T-helper 17 cell (primary cell): ENCODE measurements around the gene AHCYL1. TPM values are rescaled to one million over a fixed set of nuclear protein-coding genes. Genes with fewer than 3 reads are reported as not detected.

ENCODE experiments used
- ATAC-seq: fragments of 150-1000 bp; cut with Tn5 transposase; 2 replicates; pipeline ENCODE4 v1.10.0; 2021; ENCODE audit warnings: mild to moderate bottlenecking, moderate library complexity
- DNase-seq, 3 donors: peaks; one replicate each; pipeline versions ENCODE4 v3.0.0 to v3.0.0-alpha.2; 2020 to 2021
- H3K9me3 ChIP-seq: one replicate; pipeline ENCODE4 v1.7.0; 2013; ENCODE audit warnings: low read length, mild to moderate bottlenecking; ENCODE audit not compliant: control insufficient read depth, poor library complexity, severe bottlenecking
- H3K27ac Mint-ChIP-seq: one replicate; pipeline ENCODE4 v1.8.0; 2022; ENCODE audit warnings: mild to moderate bottlenecking, moderate library complexity, mixed read lengths
- H3K27me3 Mint-ChIP-seq: one replicate; pipeline ENCODE4 v1.8.0; 2022; ENCODE audit warnings: mixed read lengths
- H3K36me3 Mint-ChIP-seq: one replicate; pipeline ENCODE4 v1.8.0; 2022; ENCODE audit warnings: low read depth, mixed read lengths
- H3K4me1 Mint-ChIP-seq: one replicate; pipeline ENCODE4 v1.8.0; 2022; ENCODE audit warnings: mild to moderate bottlenecking, mixed read lengths
- H3K4me3 Mint-ChIP-seq: one replicate; pipeline ENCODE4 v1.8.0; 2022; ENCODE audit warnings: mild to moderate bottlenecking, moderate library complexity, mixed read lengths
- total RNA-seq, 4 donors: library from RNA in 2 of 4; stranded (reverse) in 2 of 4; gene quantifications; one replicate each; pipeline ENCODE4 v1.2.3 and lab custom pipeline; 2022 to 2026

The AHCYL1 gene
- total RNA-seq, 2 donors from 2014 or later = 16.5 to 21.3 TPM

GRCh38 chr1:110056776-110057175 lies 72.2 kb downstream of the AHCYL1 start:
- H3K36me3 Mint-ChIP-seq = peaks cover 10% of the 10 kb centered on the region
- ATAC-seq (no peak), DNase-seq (no peak)
- H3K27me3 Mint-ChIP-seq = no peaks in the 10 kb centered on the region
- H3K27ac Mint-ChIP-seq = peak overlapping the region; percentile 34
- peaks cover 10% of the 10 kb centered on the region for H3K4me1 Mint-ChIP-seq
- no peaks in the 10 kb centered on the region for H3K9me3 ChIP-seq
- H3K4me3 Mint-ChIP-seq = no peak overlapping the region

DNA sequence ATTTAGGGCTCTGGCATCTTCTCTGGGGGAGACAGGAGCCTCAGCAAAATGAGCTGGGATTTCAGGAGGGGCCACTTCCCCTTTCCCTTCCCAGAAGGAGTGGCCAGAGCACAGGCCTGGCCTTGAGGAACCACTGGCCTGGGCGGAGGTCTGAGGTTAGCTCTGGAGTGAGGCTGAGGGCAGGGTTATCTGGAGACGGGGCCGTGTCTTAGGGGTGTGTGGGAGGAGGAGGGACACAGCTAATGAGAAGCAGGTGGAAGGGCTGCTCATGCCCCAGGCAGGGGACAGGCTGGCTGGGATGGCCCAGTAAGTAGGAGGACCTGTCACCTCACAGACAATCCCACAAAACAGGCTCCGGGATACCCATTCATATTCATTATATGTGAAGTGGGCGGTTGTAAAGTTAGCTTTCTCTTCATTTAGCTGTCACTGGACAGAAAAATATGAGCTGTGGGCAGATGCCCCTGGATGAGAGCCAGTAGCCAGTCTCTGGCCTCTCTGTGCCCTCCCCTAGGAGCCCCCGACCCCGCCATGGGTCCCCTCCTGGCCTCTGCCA lies 73.5 kb downstream of the AHCYL1 start:
- Mint-ChIP-seq H3K27ac (no peak overlapping the region), H3K36me3 (peaks cover 8% of the 10 kb centered on the region)

GRCh38 chr1:110058591-110058990 lies 74.0 kb downstream of the AHCYL1 start:
- H3K9me3 ChIP-seq = no peaks in the 10 kb centered on the region
- Mint-ChIP-seq H3K27ac (no peak overlapping the region), H3K4me3 (no peak overlapping the region), H3K4me1 (peaks cover 10% of the 10 kb centered on the region), H3K27me3 (no peaks in the 10 kb centered on the region), H3K36me3 (peaks cover 8% of the 10 kb centered on the region)
- ATAC-seq (no peak), DNase-seq (no peak)

More for the DNA sequence above, 73.5 kb downstream of the AHCYL1 start:
- H3K9me3 ChIP-seq = no peaks in the 10 kb centered on the region
- Mint-ChIP-seq H3K27me3 (no peaks in the 10 kb centered on the region), H3K4me3 (no peak overlapping the region), H3K4me1 (peaks cover 10% of the 10 kb centered on the region)
- no peak for DNase-seq
- ATAC-seq = no peak

DNA sequence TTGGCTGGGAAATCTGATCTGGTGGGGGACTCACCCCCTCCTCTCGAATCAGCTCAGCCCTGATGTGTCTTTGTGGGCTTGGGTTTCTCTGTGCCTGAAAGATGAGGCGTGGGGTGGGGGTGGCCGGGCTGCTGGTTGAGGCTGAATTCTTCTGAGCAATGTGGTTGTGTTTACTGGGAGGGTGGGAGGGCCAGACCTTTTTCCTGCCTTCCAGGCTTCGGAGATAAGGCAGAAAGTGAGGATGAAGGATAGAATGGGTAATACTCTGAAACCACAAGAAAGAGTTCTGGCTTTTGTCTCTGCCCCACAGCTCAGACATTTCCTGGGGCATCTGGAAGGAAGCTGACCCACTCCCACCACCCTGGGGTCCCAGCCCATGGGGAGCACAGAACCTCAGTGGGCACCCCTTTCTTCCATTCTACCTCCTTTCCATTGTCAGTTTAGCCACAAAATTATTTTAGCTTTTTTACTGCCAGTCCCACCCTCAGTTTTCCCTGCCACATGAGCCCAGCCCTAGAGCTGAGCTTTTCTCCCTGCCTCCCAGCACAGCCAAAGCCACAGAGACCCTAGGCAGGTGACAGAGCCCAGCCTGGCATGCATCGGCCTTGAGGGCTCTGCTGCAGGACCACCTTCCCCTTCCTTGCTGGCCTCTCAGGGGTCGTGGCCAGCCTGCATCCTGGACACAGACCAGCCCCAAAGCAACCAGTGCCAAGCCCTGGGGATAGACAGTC lies 74.7 kb downstream of the AHCYL1 start:
- Mint-ChIP-seq H3K27ac (no peak overlapping the region), H3K27me3 (peaks cover 5% of the 10 kb centered on the region), H3K4me3 (no peak overlapping the region), H3K36me3 (peaks cover 5% of the 10 kb centered on the region), H3K4me1 (peaks cover 8% of the 10 kb centered on the region)
- DNase-seq (no peak), ATAC-seq (no peak)
- H3K9me3 ChIP-seq = no peaks in the 10 kb centered on the region

GRCh38 chr1:110060034-110060661 lies 75.6 kb downstream of the AHCYL1 start:
- H3K27ac Mint-ChIP-seq = no peak overlapping the region
- H3K36me3 Mint-ChIP-seq = peaks cover 5% of the 10 kb centered on the region
- no peak overlapping the region for H3K4me3 Mint-ChIP-seq
- H3K27me3 Mint-ChIP-seq = peaks cover 11% of the 10 kb centered on the region
- H3K9me3 ChIP-seq = no peaks in the 10 kb centered on the region
- peaks cover 8% of the 10 kb centered on the region for H3K4me1 Mint-ChIP-seq
- DNase-seq = peak; percentile 50 to 72 (median 60)
- peak; percentile 84 for ATAC-seq

GRCh38 chr1:110060662-110061060 lies 76.1 kb downstream of the AHCYL1 start:
- ATAC-seq = no peak
- no peaks in the 10 kb centered on the region for H3K9me3 ChIP-seq
- Mint-ChIP-seq H3K27ac (no peak overlapping the region), H3K27me3 (peaks cover 11% of the 10 kb centered on the region), H3K4me3 (no peak overlapping the region), H3K36me3 (peaks cover 5% of the 10 kb centered on the region), H3K4me1 (peaks cover 8% of the 10 kb centered on the region)
- no peak for DNase-seq

- Mint-ChIP-seq H3K27ac (no peak overlapping the region), H3K36me3 (peaks cover 5% of the 10 kb centered on the region), H3K27me3 (peaks cover 18% of the 10 kb centered on the region), H3K4me3 (no peak overlapping the region), H3K4me1 (peaks cover 8% of the 10 kb centered on the region)
- DNase-seq (no peak), ATAC-seq (no peak)
- no peaks in the 10 kb centered on the region for H3K9me3 ChIP-seq
Observed at GRCh38 chr1:110061341-110061740, 76.8 kb downstream of the AHCYL1 start.

GRCh38 chr1:110062612-110063011 lies 78.0 kb downstream of the AHCYL1 start:
- no peak for ATAC-seq

DNA sequence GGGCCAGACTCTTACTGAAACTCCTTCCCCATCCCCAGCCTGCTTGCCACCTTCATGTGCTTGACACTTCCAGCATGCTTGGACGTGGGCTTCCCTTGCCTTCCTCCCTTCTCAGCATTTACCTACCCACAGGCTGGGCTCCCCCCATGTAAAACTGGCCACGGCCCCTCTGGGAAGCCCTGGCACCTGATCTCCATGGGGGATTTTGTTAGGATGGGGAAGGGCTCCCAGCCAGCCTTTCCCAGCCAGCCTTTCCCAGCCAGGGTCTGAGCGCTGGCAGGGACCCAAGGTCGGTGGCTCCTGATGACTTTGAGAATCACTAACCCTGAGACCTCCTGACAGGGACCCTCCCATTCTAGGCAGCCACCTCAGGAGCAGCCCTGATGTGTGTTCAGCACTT lies 79.2 kb downstream of the AHCYL1 start:
- ATAC-seq (no peak), DNase-seq (no peak)
- H3K9me3 ChIP-seq = no peaks in the 10 kb centered on the region
- Mint-ChIP-seq H3K4me1 (peaks cover 16% of the 10 kb centered on the region), H3K4me3 (no peak overlapping the region), H3K27me3 (peaks cover 42% of the 10 kb centered on the region), H3K36me3 (peaks cover 9% of the 10 kb centered on the region), H3K27ac (no peak overlapping the region)

More at GRCh38 chr1:110062612-110063011, 78.0 kb downstream of the AHCYL1 start:
- H3K9me3 ChIP-seq = no peaks in the 10 kb centered on the region
- Mint-ChIP-seq H3K36me3 (peaks cover 7% of the 10 kb centered on the region), H3K4me3 (no peak overlapping the region), H3K4me1 (peaks cover 8% of the 10 kb centered on the region), H3K27ac (no peak overlapping the region), H3K27me3 (peaks cover 30% of the 10 kb centered on the region)
- DNase-seq = no peak

DNA sequence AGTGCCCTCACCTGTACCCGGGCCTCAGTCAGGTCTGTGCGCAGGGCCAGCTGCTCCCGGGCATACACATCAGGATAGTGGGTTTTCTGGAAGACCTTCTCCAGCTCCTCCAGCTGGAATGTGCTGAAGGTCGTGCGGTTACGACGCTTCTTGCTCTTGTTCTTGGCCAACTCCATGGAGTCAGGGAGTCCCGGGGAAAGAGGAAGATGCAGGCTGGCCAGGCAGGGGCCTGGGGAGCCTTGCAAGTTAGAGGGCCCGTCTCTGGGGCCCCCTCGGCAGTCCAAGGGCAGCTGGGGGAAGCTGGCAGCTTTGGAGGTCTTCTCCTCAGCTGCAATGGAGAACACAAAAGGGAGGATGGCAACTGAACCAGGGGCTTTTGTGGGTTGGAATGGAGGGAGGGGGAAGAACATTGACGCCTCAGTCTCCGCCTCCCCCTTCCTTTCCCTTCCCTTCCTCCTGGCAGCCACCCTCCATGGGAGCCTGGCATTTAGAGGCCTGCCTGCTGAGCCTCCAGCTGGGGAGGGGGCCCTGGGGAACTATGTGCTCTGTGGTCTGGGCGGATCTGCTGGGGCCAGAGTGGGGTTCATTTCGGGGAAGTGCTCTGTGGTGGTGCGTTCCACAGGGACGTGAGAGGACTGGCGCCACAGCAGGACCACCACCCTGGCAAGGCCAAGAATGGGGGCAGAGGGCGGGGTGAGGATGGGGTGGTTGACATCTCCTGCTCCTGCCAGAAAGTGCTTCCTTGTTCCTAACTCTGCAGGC lies 80.2 kb downstream of the AHCYL1 start:
- Mint-ChIP-seq H3K4me3 (no peak overlapping the region), H3K4me1 (peaks cover 19% of the 10 kb centered on the region), H3K27ac (no peak overlapping the region), H3K36me3 (peaks cover 9% of the 10 kb centered on the region), H3K27me3 (peaks cover 47% of the 10 kb centered on the region)
- H3K9me3 ChIP-seq = no peaks in the 10 kb centered on the region
- no peak for DNase-seq
- ATAC-seq = no peak

GRCh38 chr1:110065841-110066240 lies 81.3 kb downstream of the AHCYL1 start:
- ATAC-seq = no peak
- Mint-ChIP-seq H3K36me3 (peaks cover 9% of the 10 kb centered on the region), H3K27me3 (peaks cover 51% of the 10 kb centered on the region), H3K27ac (no peak overlapping the region), H3K4me1 (peaks cover 15% of the 10 kb centered on the region), H3K4me3 (no peak overlapping the region)
- H3K9me3 ChIP-seq = no peaks in the 10 kb centered on the region
- no peak for DNase-seq

DNA sequence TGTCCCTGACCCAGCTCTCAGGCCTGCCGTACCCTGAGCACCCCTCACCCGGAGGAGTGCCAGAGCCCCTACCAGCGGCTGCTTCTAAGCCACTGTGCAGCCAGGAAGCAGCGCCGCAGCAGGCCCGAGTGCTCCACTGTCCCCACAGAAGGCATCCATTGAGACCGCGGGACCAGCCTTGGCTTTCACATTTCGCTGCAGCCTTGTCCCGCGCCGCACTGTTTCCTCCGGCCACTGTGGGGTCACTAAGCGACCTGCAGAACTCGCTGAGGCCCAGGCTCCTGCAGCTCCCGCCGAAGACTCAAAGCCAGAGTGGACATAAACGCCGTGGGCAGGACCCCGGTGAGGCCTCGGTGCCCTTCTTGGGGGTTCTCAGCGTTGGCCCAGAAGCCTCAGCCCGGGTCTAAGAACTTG lies 82.9 kb downstream of the AHCYL1 start:
- Mint-ChIP-seq H3K27ac (no peak overlapping the region), H3K27me3 (peaks cover 67% of the 10 kb centered on the region), H3K36me3 (peaks cover 11% of the 10 kb centered on the region), H3K4me1 (peaks cover 13% of the 10 kb centered on the region), H3K4me3 (peak overlapping the region; percentile 80)
- H3K9me3 ChIP-seq = no peaks in the 10 kb centered on the region
- DNase-seq (no peak), ATAC-seq (no peak)
